Measurements from ENCODE around the gene RAB7B. TPM values are rescaled to one million over a fixed set of nuclear protein-coding genes. Genes with fewer than 3 reads are reported as not detected.

RAB7B gene
- total RNA-seq, 1 donor from 2014 or later = not detected

DNA sequence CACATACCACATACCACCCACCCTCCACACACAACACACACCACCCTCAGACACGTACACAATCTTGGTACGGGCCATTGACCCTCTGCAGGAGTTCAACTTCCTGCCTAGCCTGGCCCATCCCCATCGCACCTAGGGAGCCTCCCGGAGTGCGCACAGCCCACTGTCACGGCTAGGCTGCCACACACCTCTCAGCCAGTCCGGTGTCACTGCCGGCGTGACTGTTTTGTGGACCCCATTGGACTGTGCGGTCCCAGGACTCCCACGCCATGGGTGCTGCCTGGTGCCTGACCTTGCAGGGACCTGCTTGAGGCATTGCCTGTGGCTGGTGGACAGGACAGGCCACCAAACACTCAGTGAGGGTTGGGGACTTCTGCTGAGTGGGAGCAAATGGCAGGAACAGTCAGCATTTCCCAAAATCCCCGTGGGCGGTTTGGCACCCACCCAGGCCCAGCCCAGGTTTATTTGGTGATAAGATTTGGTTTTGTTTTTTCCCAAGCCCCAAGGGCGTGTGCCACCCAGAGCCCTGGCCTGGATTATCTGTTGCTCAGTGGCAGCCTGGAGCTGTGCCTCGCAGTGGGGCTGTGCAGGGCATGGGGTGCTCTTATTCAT, 27.7 kb downstream of the RAB7B start:
- intact Hi-C loops (cut with micrococcal nuclease) = no loop called here

- intact Hi-C loops (cut with micrococcal nuclease) = no loop called here
Observed at GRCh38 chr1:205974712-205975111, 28.5 kb downstream of the RAB7B start.

DNA sequence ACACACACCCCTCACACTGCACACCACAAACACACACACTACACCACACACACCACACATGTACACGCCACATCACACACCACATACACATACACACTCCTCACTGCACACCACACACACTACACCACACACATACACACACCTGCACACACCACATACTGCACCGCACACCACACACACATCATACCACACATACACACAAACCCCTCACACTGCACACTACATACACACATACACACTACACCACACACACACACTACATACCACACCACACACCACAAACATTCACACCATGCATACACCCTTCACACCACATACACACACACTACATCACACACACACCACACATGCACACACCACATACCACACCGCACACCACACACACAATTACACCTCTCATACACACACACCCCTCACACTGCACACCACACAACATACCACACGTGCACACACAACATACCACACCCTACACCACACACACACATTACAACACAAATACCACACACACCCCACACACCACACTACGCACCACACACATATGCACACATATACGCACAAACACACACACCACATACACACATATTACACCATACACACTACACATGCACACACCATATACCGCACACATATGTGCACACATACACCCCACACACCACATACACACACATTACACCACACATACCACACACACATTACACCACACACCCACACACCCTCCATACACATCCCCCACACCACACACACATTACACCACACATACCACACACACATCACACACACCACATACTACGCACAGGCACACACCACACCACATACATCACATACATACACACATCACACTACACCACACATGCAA, 29.6 kb downstream of the RAB7B start:
- intact Hi-C loops (cut with micrococcal nuclease) = no loop called here

DNA sequence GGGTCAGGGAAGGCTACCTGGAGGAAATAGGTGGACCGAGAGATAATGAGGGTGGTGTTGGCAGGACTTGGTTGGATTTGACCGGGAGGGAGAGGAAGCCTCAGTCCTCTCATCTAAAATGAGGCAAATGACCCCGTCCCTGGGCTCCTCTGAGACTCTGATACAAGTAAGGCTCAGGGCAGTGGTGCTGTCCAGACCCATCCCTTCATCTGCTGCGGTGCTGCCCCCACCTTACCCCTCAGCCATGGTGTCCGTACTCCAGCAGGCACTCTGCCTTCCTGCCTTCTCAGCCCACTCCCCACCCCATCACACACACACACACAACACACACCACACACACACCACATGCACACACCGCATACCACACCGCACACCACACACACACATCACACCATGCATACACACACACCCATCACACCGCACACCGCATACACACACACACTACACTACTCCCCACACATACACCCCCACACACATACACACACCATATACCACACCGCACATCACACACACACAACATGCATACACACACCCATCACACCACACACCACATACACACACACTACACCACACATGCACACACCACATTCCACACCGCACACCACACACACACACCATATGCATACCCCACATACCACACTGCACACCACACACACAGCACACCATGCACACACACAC, 30.6 kb downstream of the RAB7B start:
- intact Hi-C loops (cut with micrococcal nuclease) = no loop called here

DNA sequence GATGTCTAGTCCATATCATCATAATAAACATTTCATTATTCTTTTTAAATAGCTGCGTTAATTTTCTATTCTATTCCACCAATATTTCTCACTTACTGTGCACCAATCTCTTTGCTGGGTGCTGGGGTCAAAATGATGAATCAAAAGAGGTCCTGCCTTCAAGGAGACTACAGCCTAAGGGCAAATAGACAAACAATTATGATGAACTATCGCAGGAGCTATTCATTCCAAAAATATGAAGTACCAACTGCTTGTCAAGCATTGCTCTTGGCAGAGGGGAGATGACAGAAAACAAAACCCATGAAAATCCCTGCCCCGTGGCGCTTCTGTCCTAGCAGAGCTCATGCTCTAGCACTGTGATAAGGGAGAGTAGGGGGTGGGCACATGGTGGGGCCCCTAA, 31.1 kb downstream of the RAB7B start:
- intact Hi-C loops (cut with micrococcal nuclease) = no loop called here

DNA sequence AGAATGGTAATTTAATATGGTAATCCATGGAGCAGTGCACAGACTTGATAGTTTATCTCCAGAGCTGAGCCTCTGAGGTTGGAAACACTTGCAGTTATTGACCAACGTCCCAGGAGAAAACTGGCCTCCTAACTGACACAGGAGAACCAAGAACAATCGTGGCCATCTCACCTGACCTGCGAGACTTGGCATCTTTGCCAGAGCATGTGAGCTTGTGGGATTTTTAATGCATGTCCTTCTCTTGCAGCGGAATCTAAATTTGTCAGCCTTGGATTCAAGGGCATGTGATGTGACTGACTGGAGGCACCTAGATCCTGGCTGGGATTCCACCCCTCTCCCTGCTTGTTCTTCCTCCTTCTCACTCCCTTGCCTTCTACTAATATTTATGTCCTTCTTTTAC, 32.1 kb downstream of the RAB7B start:
- intact Hi-C loops (cut with micrococcal nuclease) = no loop called here

DNA sequence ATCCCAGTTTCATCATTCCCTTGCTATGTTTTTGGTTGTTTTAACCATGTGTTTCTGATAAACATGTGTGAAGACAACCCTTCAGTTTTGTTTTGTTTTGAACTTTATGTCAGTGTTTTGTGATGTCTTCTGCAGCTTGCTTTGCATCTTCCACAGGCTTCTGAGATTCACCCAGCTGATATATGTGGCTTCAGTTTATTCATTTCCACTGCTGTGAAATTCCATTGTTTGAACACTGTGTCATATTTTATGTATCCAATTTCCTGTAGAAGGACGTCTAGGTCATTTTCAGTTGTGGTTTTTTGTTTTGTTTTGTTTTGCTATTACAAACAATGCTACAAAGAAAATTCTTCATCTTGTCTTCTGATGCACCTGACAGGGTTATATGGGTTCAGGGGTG, 32.7 kb downstream of the RAB7B start:
- intact Hi-C loops (cut with micrococcal nuclease) = no loop called here

- intact Hi-C loops (cut with micrococcal nuclease) = no loop called here
Observed at GRCh38 chr1:205969229-205969628, 34.0 kb downstream of the RAB7B start.

- intact Hi-C loops (cut with micrococcal nuclease) = no loop called here
Observed at GRCh38 chr1:205967554-205968335, 35.5 kb downstream of the RAB7B start.

DNA sequence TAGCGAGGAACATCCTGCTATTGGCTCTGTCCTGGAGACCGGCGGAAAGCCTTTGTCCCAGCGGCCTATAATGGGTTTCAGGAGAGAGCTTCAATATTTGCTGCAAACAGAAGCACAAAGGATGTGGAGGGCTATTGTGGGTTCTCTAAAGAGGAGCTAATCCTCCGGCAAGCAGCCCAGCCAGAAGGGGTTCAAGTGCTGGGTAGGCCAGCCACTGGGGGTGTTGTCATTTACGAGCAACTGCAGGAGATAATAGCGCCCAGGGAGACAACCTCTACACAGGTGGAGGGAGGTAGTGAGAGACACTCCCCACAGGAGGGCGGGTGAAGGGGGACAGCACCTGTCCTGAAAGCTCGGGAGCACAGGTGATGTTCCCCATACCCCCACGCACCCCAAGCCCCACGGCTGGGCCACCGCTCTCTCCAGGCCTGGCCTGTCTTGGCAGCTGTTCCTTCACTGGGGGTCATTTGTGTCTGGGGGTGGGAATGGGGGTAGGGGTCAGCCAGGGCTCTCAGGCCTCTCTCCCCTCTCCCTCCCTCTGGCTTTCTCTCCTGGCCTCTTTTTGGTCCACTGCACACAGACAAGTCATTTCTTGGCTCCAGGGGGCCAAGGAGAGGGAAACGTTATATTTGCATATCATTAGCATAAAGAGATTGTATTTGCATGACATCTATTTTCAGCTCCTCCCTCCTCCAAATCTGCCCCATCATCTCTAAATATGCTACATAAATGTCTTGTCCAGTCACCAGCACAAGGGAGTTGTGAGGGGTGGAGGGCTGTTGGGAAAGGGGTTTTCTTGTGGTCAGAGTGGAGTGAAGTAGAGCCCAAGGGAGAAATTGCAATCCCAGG, 37.9 kb downstream of the RAB7B start:
- intact Hi-C loops (cut with micrococcal nuclease) = no loop called here

- intact Hi-C loops (cut with micrococcal nuclease) = no loop called here
Observed at GRCh38 chr1:205963352-205964155, 39.6 kb downstream of the RAB7B start.

- intact Hi-C loops (cut with micrococcal nuclease) = no loop called here
Observed at GRCh38 chr1:205962821-205963221, 40.4 kb downstream of the RAB7B start.

DNA sequence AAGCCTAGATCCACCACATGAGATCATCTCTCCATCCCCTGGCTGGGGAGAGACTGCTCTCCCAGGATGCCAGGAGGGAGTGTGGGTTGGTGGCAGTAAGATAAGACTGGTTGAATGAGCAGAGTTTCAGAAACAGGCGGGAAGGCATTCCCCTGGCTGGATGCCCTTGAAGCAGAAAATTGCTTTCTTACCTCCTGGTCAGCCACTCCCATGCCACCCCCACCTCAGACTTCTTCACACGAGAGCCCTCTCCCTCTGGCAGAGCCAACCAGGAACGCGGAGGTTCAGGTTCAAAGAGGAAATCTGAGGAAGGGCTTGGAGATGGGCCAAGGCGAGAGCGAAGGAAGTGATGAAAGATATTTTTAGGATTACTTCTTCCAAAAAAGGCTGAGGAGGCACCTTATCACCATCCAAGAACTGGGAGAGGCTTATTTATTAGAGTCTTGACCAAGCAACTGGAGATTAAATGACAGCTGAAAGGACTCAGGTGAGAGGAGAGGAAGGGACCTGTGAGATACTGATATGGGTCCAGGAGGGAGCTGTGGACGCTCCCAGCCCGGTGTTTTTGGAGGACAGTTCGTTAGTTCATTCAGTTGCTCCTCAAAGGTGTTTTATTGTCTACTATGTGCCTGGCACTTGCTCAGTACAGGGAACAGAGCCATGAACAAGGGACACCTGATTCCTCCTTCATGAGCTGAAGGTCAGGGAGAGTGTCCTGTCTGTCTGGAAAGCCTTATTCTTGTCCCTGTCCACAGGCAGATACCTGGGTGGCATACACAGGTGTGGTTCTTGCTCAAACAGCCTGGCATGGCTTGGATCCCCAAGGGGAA, 41.0 kb downstream of the RAB7B start:
- intact Hi-C loops (cut with micrococcal nuclease) = no loop called here

DNA sequence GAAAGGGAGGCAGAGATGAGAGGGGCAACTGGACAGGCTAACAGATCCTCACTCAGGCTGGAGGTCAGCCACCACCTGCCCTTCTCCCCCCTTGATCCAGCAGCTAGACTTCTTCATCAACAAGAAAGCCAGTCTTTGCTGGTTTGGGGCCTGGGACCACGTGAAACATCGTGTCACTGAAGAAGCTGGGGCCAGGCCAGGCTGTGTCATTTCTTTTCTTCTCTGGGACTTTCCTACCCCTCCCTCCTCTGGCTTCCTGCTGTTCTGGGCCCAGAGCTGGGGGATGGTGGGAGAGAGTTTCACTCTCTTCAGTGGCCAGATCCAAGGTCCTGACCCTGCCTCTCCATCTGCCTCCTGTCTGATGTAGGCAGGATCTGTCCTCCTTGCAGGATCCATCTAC, 41.8 kb downstream of the RAB7B start:
- intact Hi-C loops (cut with micrococcal nuclease) = no loop called here

- intact Hi-C loops (cut with micrococcal nuclease) = no loop called here
Observed at GRCh38 chr1:205959789-205960188, 43.4 kb downstream of the RAB7B start.

- intact Hi-C loops (cut with micrococcal nuclease) = no loop called here
Observed at GRCh38 chr1:205955499-205955898, 47.7 kb downstream of the RAB7B start.

GRCh38 chr1:205954819-205955404, 48.3 kb downstream of the RAB7B start:
- intact Hi-C loops (cut with micrococcal nuclease) = no loop called here

- intact Hi-C loops (cut with micrococcal nuclease) = no loop called here
Observed at GRCh38 chr1:205951746-205952145, 51.4 kb downstream of the RAB7B start.

Data from T-helper 2 cell treated with Interferon-gamma antibody and Interleukin-4, amounts not matched to agents 100 ng/mL and 5 ng/mL, for 36 hours (primary cell).